ENCODE measurements around the gene RBMS3.
A peak's percentile ranks its signal among the peaks of the same experiment; 100 is the strongest.

Gene RBMS3

GRCh38 chr3:30004481-30004880 lies 723.6 kb downstream of the RBMS3 start:
- DNase-seq (ENCODE audit: insufficient read length, low spot score): no peak
- no peak for TF ChIP-seq CTCF (IDR thresholded peaks at IDR 0.05; ENCODE audit: insufficient read depth, missing control alignments)
- FAIRE-seq: no peak

GRCh38 chr3:30006111-30006510 lies 725.2 kb downstream of the RBMS3 start:
- DNase-seq (ENCODE audit: insufficient read length, low spot score) (no peak), FAIRE-seq (no peak)
- TF ChIP-seq CTCF (IDR thresholded peaks at IDR 0.05; ENCODE audit: insufficient read depth, missing control alignments): no peak

- FAIRE-seq (no peak), DNase-seq (ENCODE audit: insufficient read length, low spot score) (no peak)
- TF ChIP-seq CTCF (IDR thresholded peaks at IDR 0.05; ENCODE audit: insufficient read depth, missing control alignments): no peak
Measured at GRCh38 chr3:30007668-30008067, 726.8 kb downstream of the RBMS3 start.

- FAIRE-seq (no peak), DNase-seq (ENCODE audit: insufficient read length, low spot score) (no peak)
- no peak for TF ChIP-seq CTCF (IDR thresholded peaks at IDR 0.05; ENCODE audit: insufficient read depth, missing control alignments)
Measured at GRCh38 chr3:30011237-30011803, 730.4 kb downstream of the RBMS3 start.

- DNase-seq (ENCODE audit: insufficient read length, low spot score) (peak; percentile 16), FAIRE-seq (peak; percentile 58)
- peak; percentile 74 for TF ChIP-seq CTCF (IDR thresholded peaks at IDR 0.05; ENCODE audit: insufficient read depth, missing control alignments)
Measured at GRCh38 chr3:30012941-30013543, 732.2 kb downstream of the RBMS3 start.

- no peak for TF ChIP-seq CTCF (IDR thresholded peaks at IDR 0.05; ENCODE audit: insufficient read depth, missing control alignments)
- FAIRE-seq: no peak
- no peak for DNase-seq (ENCODE audit: insufficient read length, low spot score)
Measured at GRCh38 chr3:30017901-30018300, 737.0 kb downstream of the RBMS3 start.

- no peak for TF ChIP-seq CTCF (IDR thresholded peaks at IDR 0.05; ENCODE audit: insufficient read depth, missing control alignments)
- no peak for FAIRE-seq
- no peak for DNase-seq (ENCODE audit: insufficient read length, low spot score)
Measured at GRCh38 chr3:30020380-30020779, 739.5 kb downstream of the RBMS3 start.
